HepG2 (cell line): Measurements from ENCODE around the gene PARP1. TPM values are rescaled to one million over a fixed set of nuclear protein-coding genes. Genes with fewer than 3 reads are reported as not detected.
"Not testable (repeated sequence)": the region's sequence is repeated elsewhere in the genome, so short reads cannot be mapped to it uniquely, and the experiment has no call there.

Experiments
- ATAC-seq: fragments of 200-7000 bp; cut with Tn5 transposase; 3 replicates; pipeline ENCODE4 v1.9.1; 2020; ENCODE audit warnings: mild to moderate bottlenecking, moderate library complexity
- BruUV-seq: library from RNA; stranded (reverse); fragments of 400-500 nt; replicated peaks from 2 replicates; lab custom pipeline; 2021; lab: Mats Ljungman, UMichigan
- CTCF ChIA-PET: fragments of 300-600 bp; formaldehyde crosslinking; extraction: SDS; loops from one replicate; lab custom pipeline; 2021; ENCODE audit warnings: low total read pairs, inconsistent platforms, low intra/inter-chr PET ratio; lab: Yijun Ruan, JAX
- POLR2A ChIA-PET: fragments of 350-600 bp; sonication (Branson Sonifier 250); formaldehyde crosslinking; loops from one replicate; lab custom pipeline; 2020; ENCODE audit warnings: antibody characterized with exemption, inconsistent platforms; lab: Yijun Ruan, JAX
- DNase-seq: peaks from one replicate; pipeline ENCODE4 v3.0.0-alpha.2; 2015; ENCODE audit warnings: low spot score
- FAIRE-seq: peaks from 3 replicates; lab custom pipeline; 2011; peaks lifted over from hg19 to GRCh38; lab: Jason Lieb, UNC
- H2AFZ ChIP-seq: one replicate; pipeline ENCODE4 v1.6.1; 2011; ENCODE audit warnings: low read length, inconsistent platforms
- H3K27ac ChIP-seq: fragments of 300-600 bp; 3 replicates; pipeline ENCODE4 v1.8.0; 2011; ENCODE audit warnings: mixed run types, mild to moderate bottlenecking, mixed read lengths, low read length, inconsistent platforms; ENCODE audit not compliant: insufficient read depth; ENCODE audit errors: extremely low read length
- H3K27me3 ChIP-seq, 2 experiments: fragments of 200-600 bp in 1 of 2; 2 replicates in 1 of 2; 3 replicates in 1 of 2; pipeline versions ENCODE4 v1.6.0 to v1.8.0; 2011; ENCODE audit warnings: low read length in 2 of 2, mild to moderate bottlenecking in 2 of 2, moderate library complexity in 2 of 2, inconsistent platforms in 1 of 2; ENCODE audit not compliant: insufficient read depth in 2 of 2, control insufficient read depth in 1 of 2
- H3K36me3 ChIP-seq, 2 experiments: fragments of 200-600 bp in 1 of 2; replicated peaks in 1 of 2; 2 replicates in 1 of 2; 3 replicates in 1 of 2; pipeline versions ENCODE4 v1.5.1 to v1.8.0; 2011; ENCODE audit warnings: low read length in 2 of 2, inconsistent platforms in 1 of 2; ENCODE audit not compliant: insufficient read depth in 2 of 2, control insufficient read depth in 1 of 2
- H3K4me1 ChIP-seq: 2 replicates; pipeline ENCODE4 v1.5.1; 2012; ENCODE audit warnings: low read length, inconsistent platforms; ENCODE audit not compliant: insufficient read depth
- H3K4me2 ChIP-seq: 2 replicates; pipeline ENCODE4 v1.6.0; 2011; ENCODE audit warnings: low read depth, low read length, inconsistent platforms
- H3K4me3 ChIP-seq, 3 experiments: fragments of 200-600 bp in 1 of 3; sonication (generic), shearing (Covaris generic) in 1 of 3; replicated peaks in 1 of 3; 2 replicates each; pipeline ENCODE4 v1.5.1; 2011 to 2016; ENCODE audit warnings: low read length in 3 of 3, inconsistent platforms in 2 of 3, low read depth in 2 of 3, mild to moderate bottlenecking in 2 of 3, control low read depth in 1 of 3, mixed read lengths in 1 of 3; ENCODE audit not compliant: insufficient read depth in 1 of 3
- H3K79me2 ChIP-seq: one replicate; pipeline ENCODE4 v1.6.1; 2011; ENCODE audit warnings: low read length, inconsistent platforms; ENCODE audit not compliant: insufficient read depth
- H3K9ac ChIP-seq: 2 replicates; pipeline ENCODE4 v1.6.0; 2011; ENCODE audit warnings: mild to moderate bottlenecking, low read depth, low read length, inconsistent platforms; ENCODE audit not compliant: insufficient read depth
- H3K9me3 ChIP-seq: 2 replicates; pipeline ENCODE4 v1.5.1; 2012; ENCODE audit warnings: mild to moderate bottlenecking, low read length
- H4K20me1 ChIP-seq: 2 replicates; pipeline ENCODE4 v1.6.0; 2011; ENCODE audit warnings: inconsistent platforms, mild to moderate bottlenecking, low read length, moderate library complexity; ENCODE audit not compliant: insufficient read depth
- RFX3 ChIP-seq: IDR thresholded peaks from 2 replicates; pipeline ENCODE4 v1.6.1; 2016; ENCODE audit warnings: missing biosample characterization, missing genetic modification reagents
- ZNF431 ChIP-seq: sonication (generic); formaldehyde crosslinking; IDR thresholded peaks from 2 replicates; pipeline ENCODE4 v1.9.0; 2022; ENCODE audit warnings: missing genetic modification reagents, low read depth, mild to moderate bottlenecking, borderline replicate concordance
- WGBS: methylation state at CpG from one replicate; pipeline ENCODE4 v1.1.6; 2017; ENCODE audit warnings: low lambda C conversion rate; 5-methylcytosine and 5-hydroxymethylcytosine counted together
- in situ Hi-C: cut with HindIII; loops from 2 replicates; pipeline ENCODE4 v1.10.0; 2017; ENCODE audit warnings: low pct_unique_long_range_greater_than_20kb; ENCODE audit not compliant: extremely low pct_ligation_motif_present
- intact Hi-C: fragments of 100-400 bp; cut with micrococcal nuclease; formaldehyde crosslinking; loops from one replicate; pipeline ENCODE4 v1.10.0; 2022; ENCODE audit not compliant: unreplicated experiment
- polyA plus RNA-seq, 8 experiments: library from polyadenylated mRNA; depleted of rRNA in 3 of 8; stranded (reverse) in 7 of 8; unstranded in 1 of 8; fragments of >200 nt; fragmentation: Illumina TruSeq in 4 of 8; extraction: Trizol in 4 of 8; gene quantifications; 2 replicates each; pipeline versions ENCODE4 v1.2.1 to v1.2.3, GENCODE V29; 2011 to 2016; ENCODE audit warnings: low read depth in 4 of 8, missing spikeins in 1 of 8, mixed read lengths in 1 of 8; ENCODE audit not compliant: insufficient read depth in 1 of 8
- total RNA-seq, 5 experiments: library from RNA; depleted of rRNA; stranded (reverse); fragments of >200 nt; fragmentation: Illumina TruSeq; extraction: Trizol; gene quantifications; 2 replicates each; pipeline ENCODE4 v1.2.3, GENCODE V29; 2016; ENCODE audit warnings: low read depth in 1 of 5

PARP1 gene
- total and polyA plus RNA-seq, 2 of the 13 experiments (the other 11 are each of a cell fraction or from before 2014, with no cell fraction given): 50.1 to 85.2 TPM

DNA sequence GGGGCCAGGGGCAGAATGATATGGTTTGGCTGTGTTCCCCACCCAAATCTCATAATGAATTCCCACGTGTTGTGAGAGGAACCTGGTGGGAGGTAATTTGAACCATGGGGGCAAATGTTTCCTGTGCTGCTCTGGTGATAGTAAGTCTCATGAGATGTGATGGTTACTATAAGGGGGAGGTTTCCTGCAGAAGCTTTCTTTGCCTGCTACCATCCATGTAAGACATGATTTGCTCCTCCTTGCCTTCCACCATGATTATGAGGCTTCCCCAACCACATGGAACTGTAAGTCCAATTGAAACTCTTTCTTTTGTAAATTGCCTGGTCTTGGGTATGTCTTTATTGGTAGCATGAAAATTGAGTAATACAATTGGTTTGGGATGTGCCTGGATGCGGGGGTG is 65.2 kb downstream of the PARP1 start:
- H3K9ac ChIP-seq: no peak overlapping the region
- 62% methylated on average over 2 of the region's 2 CpGs for WGBS
- no peak overlapping the region for H3K27ac ChIP-seq
- no TSS peak for BruUV-seq
- H3K4me2 ChIP-seq: no peak overlapping the region
- POLR2A ChIA-PET: no interaction called here
- no peaks in the 10 kb centered on the region; a peak in 1 of 5 replicates for H3K27me3 ChIP-seq
- FAIRE-seq: no peak
- no peaks in the 10 kb centered on the region for H3K79me2 ChIP-seq
- H3K36me3 ChIP-seq: no peaks in the 10 kb centered on the region
- CTCF ChIA-PET: no interaction called here
- H2AFZ ChIP-seq: no peak overlapping the region
- H3K4me1 ChIP-seq: no peaks in the 10 kb centered on the region
- no peak for ATAC-seq
- no peak for DNase-seq
- no peak overlapping the region for H3K4me3 ChIP-seq
- H4K20me1 ChIP-seq: no peaks in the 10 kb centered on the region
- H3K9me3 ChIP-seq: peaks cover 8% of the 10 kb centered on the region
- in situ Hi-C loops: no loop called here
- intact Hi-C loops: no loop called here
- 0 out of 2 replicates have a peak, but pooled peaks have one; percentile 63 for TF ChIP-seq ZNF431 (CRISPR knock-in tag)
- TF ChIP-seq RFX3 (CRISPR knock-in tag): no peak

DNA sequence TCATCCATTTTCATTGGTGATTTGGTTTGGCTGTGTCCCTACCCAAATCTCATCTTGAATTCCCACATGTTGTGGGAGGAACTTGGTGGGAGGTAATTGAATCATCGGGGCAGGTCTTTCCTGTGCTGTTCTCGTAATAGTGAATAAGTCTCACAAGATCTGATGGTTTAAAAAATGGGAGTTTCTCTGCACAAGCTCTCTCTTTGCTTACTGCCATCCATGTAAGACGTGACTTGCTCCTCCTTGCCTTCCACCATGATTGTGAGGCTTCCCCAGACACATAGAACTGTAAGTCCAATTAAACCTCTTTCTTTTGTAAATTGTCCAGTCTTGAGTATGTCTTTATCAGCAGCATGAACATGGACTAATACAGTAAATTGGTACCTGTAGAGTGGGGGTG is 67.8 kb downstream of the PARP1 start:
- peak; percentile 98 for TF ChIP-seq ZNF431 (CRISPR knock-in tag)
- TF ChIP-seq, all 625 proteins: peak for 1; not testable (repeated sequence) for 624
- 2% methylated on average over 3 of the region's 3 CpGs for WGBS
- ATAC-seq, H3K9ac ChIP-seq, intact Hi-C loops, BruUV-seq, H3K79me2 ChIP-seq, H3K27ac ChIP-seq, H3K4me2 ChIP-seq, in situ Hi-C loops, H3K9me3 ChIP-seq, H3K36me3 ChIP-seq, H2AFZ ChIP-seq, H3K27me3 ChIP-seq, FAIRE-seq, H3K4me3 ChIP-seq, DNase-seq, CTCF ChIA-PET, H4K20me1 ChIP-seq, POLR2A ChIA-PET, H3K4me1 ChIP-seq: not testable (repeated sequence)
